ELF-1 (cell line): ENCODE results near the gene ANO7.
"Not testable (repeated sequence)": the region's sequence is repeated elsewhere in the genome, so short reads cannot be mapped to it uniquely, and the experiment has no call there.

Source experiments
- DNase-seq: peaks from one replicate; pipeline ENCODE4 v3.0.0-alpha.2; 2016; ENCODE audit warnings: low read depth, low spot score

Gene ANO7

GRCh38 chr2:241189856-241190201 is 1.4 kb downstream of the ANO7 start:
- no peak for DNase-seq

GRCh38 chr2:241190291-241190981 is 2.0 kb downstream of the ANO7 start:
- no peak for DNase-seq

- DNase-seq, result no peak
Measured at GRCh38 chr2:241191081-241191480, 2.6 kb downstream of the ANO7 start.

GRCh38 chr2:241193271-241193670 is 4.8 kb downstream of the ANO7 start:
- no peak for DNase-seq

GRCh38 chr2:241194811-241195210 is 6.3 kb downstream of the ANO7 start:
- DNase-seq, result no peak

- no peak for DNase-seq
Measured at GRCh38 chr2:241195506-241196130, 7.1 kb downstream of the ANO7 start.

- not testable (repeated sequence) for DNase-seq
Measured at GRCh38 chr2:241197246-241197645, 8.8 kb downstream of the ANO7 start.

GRCh38 chr2:241197947-241198346 is 9.5 kb downstream of the ANO7 start:
- no peak for DNase-seq

- no peak for DNase-seq
Measured at GRCh38 chr2:241198381-241199279, 10.2 kb downstream of the ANO7 start.

GRCh38 chr2:241199286-241199685 is 10.8 kb downstream of the ANO7 start:
- no peak for DNase-seq

GRCh38 chr2:241199897-241200821 is 11.7 kb downstream of the ANO7 start:
- no peak for DNase-seq

GRCh38 chr2:241200822-241201395 is 12.4 kb downstream of the ANO7 start:
- DNase-seq, result no peak

GRCh38 chr2:241201445-241202267 is 13.2 kb downstream of the ANO7 start:
- DNase-seq, result no peak

- no peak for DNase-seq
Measured at GRCh38 chr2:241202268-241202585, 13.8 kb downstream of the ANO7 start.

- no peak for DNase-seq
Measured at GRCh38 chr2:241202681-241203080, 14.2 kb downstream of the ANO7 start.

- no peak for DNase-seq
Measured at GRCh38 chr2:241203218-241204009, 14.9 kb downstream of the ANO7 start.

- DNase-seq, result no peak
Measured at GRCh38 chr2:241204010-241204384, 15.5 kb downstream of the ANO7 start.

GRCh38 chr2:241204490-241204889 is 16.0 kb downstream of the ANO7 start:
- DNase-seq, result no peak

GRCh38 chr2:241205086-241205485 is 16.6 kb downstream of the ANO7 start:
- no peak for DNase-seq

- no peak for DNase-seq
Measured at GRCh38 chr2:241207151-241207550, 18.7 kb downstream of the ANO7 start.
